ENCODE data around the gene SLC22A23. TPM values are rescaled to one million over a fixed set of nuclear protein-coding genes. Genes with fewer than 3 reads are reported as not detected.

SLC22A23 gene
- total and polyA plus RNA-seq, 12 donors: 2.3 to 18.5 (median 5.3) TPM

- TF ChIP-seq CTCF (IDR thresholded peaks at IDR 0.05) (no peak), POLR2A (IDR thresholded peaks at IDR 0.05) (no peak)
- no peaks in the 10 kb centered on the region for H3K27me3 ChIP-seq
- no peaks in the 10 kb centered on the region for H3K36me3 ChIP-seq (replicated peaks in 1 of 2)
- WGBS, 4 donors: 88 to 100% (median 93%) methylated on average over 1 to 2 of the region's 2 CpGs
- no peaks in the 10 kb centered on the region for H3K9me3 ChIP-seq (replicated peaks in 1 of 3)
- H3K27ac ChIP-seq: peak overlapping the region in 1 of 5 donors; percentile 48
- intact Hi-C loops (cut with DNase I): no loop called here
- H3K4me3 ChIP-seq: no peak overlapping the region
- peaks cover 0 to 5% of the 10 kb centered on the region in 2 donors for H3K4me1 ChIP-seq (replicated peaks in 1 of 2)
- no peak for DNase-seq
These were observed 110.4 kb downstream of the SLC22A23 start for GRCh38 chr6:3346476-3346875.

DNA sequence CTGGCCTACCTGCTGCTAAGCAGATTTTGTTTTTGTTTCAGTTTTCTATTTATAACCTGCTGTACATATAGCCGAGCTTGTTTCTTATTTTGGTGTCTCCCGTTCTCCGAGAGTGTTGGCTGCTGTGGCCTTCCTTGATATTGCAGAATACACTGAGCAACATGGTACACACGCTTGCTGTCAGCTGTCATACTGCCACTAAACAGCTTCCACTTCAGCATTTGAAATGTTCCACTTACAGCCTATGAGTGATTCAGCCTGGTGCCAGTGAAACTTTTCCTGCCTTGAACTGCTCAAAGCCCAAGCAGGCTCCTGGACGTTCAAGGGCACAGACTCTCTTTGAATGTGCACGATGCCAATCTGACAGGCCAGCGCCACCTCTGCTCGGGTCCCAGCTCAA lies 111.0 kb downstream of the SLC22A23 start:
- 37 to 48% (median 45%) methylated on average over 8 of the region's 8 CpGs for WGBS, 4 donors
- Histone ChIP-seq H3K4me3 (no peak overlapping the region), H3K27ac (peak overlapping the region in 2 of 5 donors; percentile 7 to 48), H3K4me1 (replicated peaks in 1 of 2) (peaks cover 0 to 11% of the 10 kb centered on the region in 2 donors), H3K27me3 (no peaks in the 10 kb centered on the region), H3K9me3 (replicated peaks in 1 of 3) (no peaks in the 10 kb centered on the region), H3K36me3 (replicated peaks in 1 of 2) (no peaks in the 10 kb centered on the region)
- TF ChIP-seq POLR2A (IDR thresholded peaks at IDR 0.05) (no peak), CTCF (IDR thresholded peaks at IDR 0.05) (no peak)
- DNase-seq: peak in 6 of 7 donors; percentile 45 to 80 (median 69)
- intact Hi-C loops (cut with DNase I): no loop called here

GRCh38 chr6:3343089-3343883 lies 113.6 kb downstream of the SLC22A23 start:
- 83 to 86% (median 84%) methylated on average over 14 of the region's 14 CpGs for WGBS, 4 donors
- intact Hi-C loops (cut with DNase I): no loop called here
- H3K27me3 ChIP-seq: no peaks in the 10 kb centered on the region
- peaks cover 0 to 33% of the 10 kb centered on the region in 2 donors for H3K4me1 ChIP-seq (replicated peaks in 1 of 2)
- no peaks in the 10 kb centered on the region for H3K9me3 ChIP-seq (replicated peaks in 1 of 3)
- H3K36me3 ChIP-seq (replicated peaks in 1 of 2): no peaks in the 10 kb centered on the region
- H3K4me3 ChIP-seq: no peak overlapping the region
- H3K27ac ChIP-seq: no peak overlapping the region
- DNase-seq: no peak
- TF ChIP-seq CTCF (IDR thresholded peaks at IDR 0.05) (no peak), POLR2A (IDR thresholded peaks at IDR 0.05) (no peak)

- H3K4me3 ChIP-seq: no peak overlapping the region
- H3K27ac ChIP-seq: peak overlapping the region in 2 of 5 donors; percentile 36 to 70
- no peaks in the 10 kb centered on the region for H3K36me3 ChIP-seq (replicated peaks in 1 of 2)
- intact Hi-C loops (cut with DNase I): no loop called here
- H3K27me3 ChIP-seq: no peaks in the 10 kb centered on the region
- no peaks in the 10 kb centered on the region for H3K9me3 ChIP-seq (replicated peaks in 1 of 3)
- 64 to 84% (median 70%) methylated on average over 6 of the region's 6 CpGs for WGBS, 4 donors
- peak in 3 of 7 donors; percentile 56 to 60 (median 56) for DNase-seq
- H3K4me1 ChIP-seq (replicated peaks in 1 of 2): peaks cover 8 to 44% of the 10 kb centered on the region in 2 donors
- no peak for TF ChIP-seq CTCF (IDR thresholded peaks at IDR 0.05)
These were observed 115.4 kb downstream of the SLC22A23 start for GRCh38 chr6:3341467-3341866.

Data from adrenal gland (tissue), 12 donors.